ENCODE results near the gene SERPINB8.
"Not testable (repeated sequence)": the region's sequence is repeated elsewhere in the genome, so short reads cannot be mapped to it uniquely, and the experiment has no call there.

Gene SERPINB8, protein sequence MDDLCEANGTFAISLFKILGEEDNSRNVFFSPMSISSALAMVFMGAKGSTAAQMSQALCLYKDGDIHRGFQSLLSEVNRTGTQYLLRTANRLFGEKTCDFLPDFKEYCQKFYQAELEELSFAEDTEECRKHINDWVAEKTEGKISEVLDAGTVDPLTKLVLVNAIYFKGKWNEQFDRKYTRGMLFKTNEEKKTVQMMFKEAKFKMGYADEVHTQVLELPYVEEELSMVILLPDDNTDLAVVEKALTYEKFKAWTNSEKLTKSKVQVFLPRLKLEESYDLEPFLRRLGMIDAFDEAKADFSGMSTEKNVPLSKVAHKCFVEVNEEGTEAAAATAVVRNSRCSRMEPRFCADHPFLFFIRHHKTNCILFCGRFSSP

DNA sequence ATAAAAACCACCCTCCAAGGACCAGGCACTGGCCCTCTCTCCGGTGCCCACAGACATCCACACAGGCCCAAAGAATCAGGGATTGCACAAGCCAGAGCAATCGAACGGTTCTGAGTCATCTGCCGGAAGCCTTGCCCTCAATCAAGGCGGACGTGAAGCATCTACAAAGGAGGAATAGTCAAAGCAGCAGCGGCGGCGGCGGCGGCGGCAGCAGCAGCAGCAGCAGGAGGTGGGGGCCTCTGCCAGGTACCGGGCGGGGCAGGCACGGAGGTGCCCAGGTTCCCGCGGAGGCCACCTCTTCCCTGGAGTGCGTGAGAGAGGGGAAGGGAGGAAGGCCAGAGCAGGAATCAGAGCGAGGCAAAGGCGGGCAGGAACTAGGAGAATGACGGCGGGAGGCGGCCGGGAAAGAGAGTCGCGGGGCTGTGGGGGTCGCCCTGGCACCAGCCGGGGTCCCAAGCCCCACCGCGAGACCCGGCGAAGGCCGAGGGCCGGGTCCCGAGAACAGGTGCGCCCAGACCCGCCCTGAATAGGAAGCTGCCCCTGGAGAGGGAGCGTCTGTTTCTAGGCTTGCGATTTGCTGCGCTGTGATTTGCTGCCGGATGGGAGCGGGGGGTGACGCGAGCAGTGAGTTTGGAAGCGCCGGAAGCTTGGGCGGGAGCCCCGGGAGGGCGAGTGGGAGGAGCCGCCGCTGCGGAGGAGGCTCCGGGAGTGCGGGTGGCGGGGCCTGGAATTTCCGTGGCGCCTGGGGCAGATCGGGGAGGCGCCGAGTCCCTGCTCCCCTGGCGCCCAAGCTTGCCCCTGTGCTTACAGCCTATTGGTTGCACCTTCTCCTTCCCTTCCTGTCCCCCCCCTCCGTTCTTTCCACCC is at the start of gene SERPINB8:
Gene SERPINB8, plus strand, starts transcription at position 140 of the 867 bp plus-strand sequence. CDS start 8,228 bp downstream, outside the sequence.
- CTCF ChIA-PET: interaction anchor here (0.7 kb wide), 1 partner anchor 868 kb away, joined by 4 read pairs; no protein-coding TSS in a partner anchor
- peak; percentile 67 for DNase-seq (ENCODE audit: extremely low spot score)
- POLR2A ChIA-PET: interaction anchor here (0.7 to 1.0 kb wide), 8 partner anchors 10 to 459 kb away, joined by 3 to 6 read pairs (median 4); no protein-coding TSS in a partner anchor
- TF ChIP-seq FOXA1 (IDR thresholded peaks at IDR 0.05) (no peak), BHLHE40 (IDR thresholded peaks at IDR 0.05; ENCODE audit: borderline replicate concordance) (no peak), L3MBTL2 (conservative IDR thresholded peaks at IDR 0.05) (peak; percentile 36; the same call in 1 of the 2 replicates), SUZ12 (IDR thresholded peaks at IDR 0.05) (no peak)

- POLR2A ChIA-PET: no interaction called here
- CTCF ChIA-PET: interaction anchor here (0.8 kb wide), 1 partner anchor 14 kb away, joined by 3 read pairs; no protein-coding TSS in a partner anchor
- DNase-seq (ENCODE audit: extremely low spot score): no peak
- TF ChIP-seq ZNF384 (IDR thresholded peaks at IDR 0.05) (no peak), TARDBP (IDR thresholded peaks at IDR 0.05) (no peak), SUZ12 (IDR thresholded peaks at IDR 0.05) (no peak), FOXM1 (IDR thresholded peaks at IDR 0.05; ENCODE audit: borderline replicate concordance) (no peak), ARNT (IDR thresholded peaks at IDR 0.05) (no peak), CTBP1 (IDR thresholded peaks at IDR 0.05; ENCODE audit: borderline replicate concordance) (no peak), L3MBTL2 (conservative IDR thresholded peaks at IDR 0.05) (no peak), NFRKB (IDR thresholded peaks at IDR 0.05) (no peak), HDGF (IDR thresholded peaks at IDR 0.05; ENCODE audit: borderline replicate concordance) (no peak), SP1 (IDR thresholded peaks at IDR 0.05) (no peak), BHLHE40 (IDR thresholded peaks at IDR 0.05; ENCODE audit: borderline replicate concordance) (no peak), ELF4 (IDR thresholded peaks at IDR 0.05) (no peak), FOXA1 (IDR thresholded peaks at IDR 0.05) (no peak), FOXK2 (IDR thresholded peaks at IDR 0.05) (no peak), LEF1 (IDR thresholded peaks at IDR 0.05; ENCODE audit: borderline replicate concordance) (no peak), PKNOX1 (IDR thresholded peaks at IDR 0.05) (no peak)
These were observed 47.8 kb upstream of the SERPINB8 start for GRCh38 chr18:63922049-63922448.

GRCh38 chr18:63924551-63924950 is 45.3 kb upstream of the SERPINB8 start:
- POLR2A ChIA-PET: no interaction called here
- CTCF ChIA-PET: no interaction called here
- DNase-seq (ENCODE audit: extremely low spot score): no peak
- no peak for TF ChIP-seq BHLHE40 (IDR thresholded peaks at IDR 0.05; ENCODE audit: borderline replicate concordance)
- no peak for TF ChIP-seq FOXA1 (IDR thresholded peaks at IDR 0.05)
- no peak for TF ChIP-seq CTBP1 (IDR thresholded peaks at IDR 0.05; ENCODE audit: borderline replicate concordance)
- no peak for TF ChIP-seq SUZ12 (IDR thresholded peaks at IDR 0.05)
- TF ChIP-seq FOXM1 (IDR thresholded peaks at IDR 0.05; ENCODE audit: borderline replicate concordance): no peak
- no peak for TF ChIP-seq FOXK2 (IDR thresholded peaks at IDR 0.05)
- TF ChIP-seq NFRKB (IDR thresholded peaks at IDR 0.05): no peak
- TF ChIP-seq ZNF384 (IDR thresholded peaks at IDR 0.05): no peak
- no peak for TF ChIP-seq SP1 (IDR thresholded peaks at IDR 0.05)
- TF ChIP-seq HDGF (IDR thresholded peaks at IDR 0.05; ENCODE audit: borderline replicate concordance): no peak
- TF ChIP-seq ELF4 (IDR thresholded peaks at IDR 0.05): no peak

DNA sequence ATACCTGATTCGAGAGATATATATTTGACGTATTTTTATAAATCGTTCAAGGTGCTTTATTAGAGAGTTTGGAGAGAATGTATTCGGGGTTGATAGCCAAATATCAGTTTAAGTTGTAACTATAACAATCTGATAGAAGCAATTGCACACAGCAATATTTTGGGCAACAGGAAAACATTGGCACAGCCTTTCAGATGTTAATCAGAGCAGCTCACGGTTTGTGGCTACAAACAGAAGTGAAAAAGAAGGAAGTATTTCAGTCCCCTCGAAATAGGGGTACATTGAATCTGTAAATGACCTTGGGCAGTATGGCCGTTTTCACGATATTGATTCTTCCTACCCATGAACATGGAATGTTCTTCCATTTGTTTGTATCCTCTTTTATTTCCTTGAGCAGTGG is 41.5 kb upstream of the SERPINB8 start:
- ChIA-PET CTCF (no interaction called here), POLR2A (no interaction called here)
- DNase-seq (ENCODE audit: extremely low spot score): no peak
- TF ChIP-seq BHLHE40 (IDR thresholded peaks at IDR 0.05; ENCODE audit: borderline replicate concordance): no peak
- no peak for TF ChIP-seq FOXM1 (IDR thresholded peaks at IDR 0.05; ENCODE audit: borderline replicate concordance)
- no peak for TF ChIP-seq SP1 (IDR thresholded peaks at IDR 0.05)
- no peak for TF ChIP-seq TARDBP (IDR thresholded peaks at IDR 0.05)
- no peak for TF ChIP-seq HDGF (IDR thresholded peaks at IDR 0.05; ENCODE audit: borderline replicate concordance)
- no peak for TF ChIP-seq ELF4 (IDR thresholded peaks at IDR 0.05)
- TF ChIP-seq SUZ12 (IDR thresholded peaks at IDR 0.05): no peak
- no peak for TF ChIP-seq LEF1 (IDR thresholded peaks at IDR 0.05; ENCODE audit: borderline replicate concordance)
- no peak for TF ChIP-seq ARNT (IDR thresholded peaks at IDR 0.05)
- no peak for TF ChIP-seq FOXA1 (IDR thresholded peaks at IDR 0.05)
- TF ChIP-seq PKNOX1 (IDR thresholded peaks at IDR 0.05): no peak
- no peak for TF ChIP-seq CTBP1 (IDR thresholded peaks at IDR 0.05; ENCODE audit: borderline replicate concordance)
- no peak for TF ChIP-seq NFRKB (IDR thresholded peaks at IDR 0.05)
- TF ChIP-seq FOXK2 (IDR thresholded peaks at IDR 0.05): no peak
- no peak for TF ChIP-seq L3MBTL2 (conservative IDR thresholded peaks at IDR 0.05)
- no peak for TF ChIP-seq ZNF384 (IDR thresholded peaks at IDR 0.05)

DNA sequence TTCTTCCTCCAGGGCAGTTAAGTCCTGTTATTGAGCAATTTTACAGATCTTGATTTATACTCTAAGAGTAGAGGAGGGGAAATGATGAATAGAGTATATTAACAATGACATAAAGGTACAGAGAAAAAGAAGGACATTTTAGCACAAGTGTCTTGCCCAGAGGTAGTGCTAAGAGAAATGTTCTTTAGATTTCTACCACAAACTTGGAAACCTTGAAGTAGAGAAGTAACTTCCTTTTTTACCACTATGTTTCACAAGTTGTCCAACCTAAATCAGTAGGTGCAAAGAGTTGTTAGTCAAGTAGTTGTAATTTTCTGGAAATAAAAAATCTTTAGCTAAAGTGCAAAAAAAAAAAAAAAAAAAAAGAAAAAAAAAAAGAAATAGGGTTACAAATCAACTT is 40.5 kb upstream of the SERPINB8 start:
- CTCF ChIA-PET; DNase-seq (ENCODE audit: extremely low spot score); POLR2A ChIA-PET: not testable (repeated sequence)

- no peak for DNase-seq (ENCODE audit: extremely low spot score)
- ChIA-PET POLR2A (no interaction called here), CTCF (no interaction called here)
- TF ChIP-seq LEF1 (IDR thresholded peaks at IDR 0.05; ENCODE audit: borderline replicate concordance) (no peak), FOXA1 (IDR thresholded peaks at IDR 0.05) (no peak), FOXK2 (IDR thresholded peaks at IDR 0.05) (no peak), SUZ12 (IDR thresholded peaks at IDR 0.05) (no peak), ELF4 (IDR thresholded peaks at IDR 0.05) (no peak), L3MBTL2 (conservative IDR thresholded peaks at IDR 0.05) (no peak), CTBP1 (IDR thresholded peaks at IDR 0.05; ENCODE audit: borderline replicate concordance) (no peak)
These were observed 39.0 kb upstream of the SERPINB8 start for GRCh38 chr18:63930773-63931354.

Data from HEK293T (cell line).